K562 (cell line): ENCODE results near the gene TMCC2. TPM values are rescaled to one million over a fixed set of nuclear protein-coding genes. Genes with fewer than 3 reads are reported as not detected.

ENCODE experiments used
- ATAC-seq: fragments of 200-7000 bp; cut with Tn5 transposase; 3 replicates; pipeline ENCODE4 v1.9.1; 2020; ENCODE audit warnings: moderate library complexity
- BruUV-seq: library from RNA; stranded (reverse); fragments of 400-500 nt; replicated peaks from 2 replicates; lab custom pipeline; 2021; lab: Mats Ljungman, UMichigan
- CTCF ChIA-PET: fragments of 300-600 bp; formaldehyde crosslinking; extraction: SDS; loops from one replicate; lab custom pipeline; 2021; ENCODE audit warnings: low intra/inter-chr PET ratio; lab: Yijun Ruan, JAX
- POLR2A ChIA-PET: fragments of 300-600, 350-650 bp; sonication (Branson Sonifier 250); formaldehyde crosslinking; extraction: SDS; loops from one replicate; lab custom pipeline; 2021; ENCODE audit warnings: antibody characterized with exemption, inconsistent platforms; lab: Yijun Ruan, JAX
- DNase-seq, 4 experiments: peaks; one replicate each; pipeline versions ENCODE4 v3.0.0 to v3.0.0-alpha.2; 2011 to 2018; ENCODE audit warnings: low spot score in 3 of 4, mixed read lengths in 3 of 4; ENCODE audit errors: extremely low read depth in 1 of 4
- FAIRE-seq: peaks from 2 replicates; lab custom pipeline; 2011; peaks lifted over from hg19 to GRCh38; lab: Jason Lieb, UNC
- H2AFZ ChIP-seq: 2 replicates; pipeline ENCODE4 v1.6.0; 2011; ENCODE audit warnings: low read depth, low read length, control low read depth, inconsistent platforms
- H3K27ac ChIP-seq: fragments of 200-600 bp; 3 replicates; pipeline ENCODE4 v1.8.0; 2011; ENCODE audit warnings: low read depth, mild to moderate bottlenecking, control low read depth, inconsistent platforms, low read length, moderate library complexity, mixed read lengths; ENCODE audit errors: extremely low read depth
- H3K27me3 ChIP-seq, 2 experiments: fragments of 300-600 bp in 1 of 2; 2 replicates in 1 of 2; 3 replicates in 1 of 2; pipeline versions ENCODE4 v1.6.0 to v1.8.0; 2011; ENCODE audit warnings: inconsistent platforms in 2 of 2, low read length in 2 of 2, mild to moderate bottlenecking in 1 of 2, mixed read lengths in 1 of 2, moderate library complexity in 1 of 2; ENCODE audit not compliant: control insufficient read depth in 2 of 2, insufficient read depth in 2 of 2
- H3K36me3 ChIP-seq: fragments of 300-600 bp; 3 replicates; pipeline ENCODE4 v1.8.0; 2011; ENCODE audit warnings: mild to moderate bottlenecking, low read length, inconsistent platforms; ENCODE audit not compliant: control insufficient read depth, insufficient read depth
- H3K4me1 ChIP-seq, 2 experiments: fragments of 200-600 bp in 1 of 2; replicated peaks in 1 of 2; 2 replicates in 1 of 2; 3 replicates in 1 of 2; pipeline versions ENCODE4 v1.5.1 to v1.8.0; 2011; ENCODE audit warnings: inconsistent platforms in 2 of 2, low read length in 2 of 2, mild to moderate bottlenecking in 1 of 2, mixed read lengths in 1 of 2, moderate library complexity in 1 of 2; ENCODE audit not compliant: control insufficient read depth in 2 of 2, insufficient read depth in 2 of 2
- H3K4me2 ChIP-seq: 2 replicates; pipeline ENCODE4 v1.6.1; 2011; ENCODE audit warnings: low read length, control low read depth, inconsistent platforms, mixed read lengths; ENCODE audit not compliant: insufficient read depth
- H3K4me3 ChIP-seq: fragments of 200-600 bp; sonication (generic), shearing (Covaris generic); 2 replicates; pipeline ENCODE4 v1.5.1; 2016; ENCODE audit warnings: control low read depth, inconsistent platforms
- H3K79me2 ChIP-seq: fragments of 200-600 bp; 3 replicates; pipeline ENCODE4 v1.8.0; 2011; ENCODE audit warnings: low read length, inconsistent platforms; ENCODE audit not compliant: control insufficient read depth, insufficient read depth
- H3K9ac ChIP-seq, 2 experiments: 2 replicates each; pipeline versions ENCODE4 v1.6.0 to v1.6.1; 2011; ENCODE audit warnings: low read depth in 2 of 2, low read length in 2 of 2, control low read depth in 1 of 2, inconsistent platforms in 1 of 2, mild to moderate bottlenecking in 1 of 2, mixed read lengths in 1 of 2; ENCODE audit not compliant: insufficient read depth in 1 of 2
- H3K9me1 ChIP-seq: one replicate; pipeline ENCODE4 v1.6.0; 2011; ENCODE audit warnings: inconsistent platforms, mild to moderate bottlenecking, low read length, moderate library complexity; ENCODE audit not compliant: control insufficient read depth, insufficient read depth
- H3K9me3 ChIP-seq: replicated peaks from 2 replicates; pipeline ENCODE4 v1.5.1; 2011; ENCODE audit warnings: low read depth, low read length, inconsistent platforms; ENCODE audit not compliant: control insufficient read depth, insufficient read depth
- H4K20me1 ChIP-seq: replicated peaks from 2 replicates; pipeline ENCODE4 v1.6.1; 2011; ENCODE audit warnings: low read length, inconsistent platforms, mixed read lengths; ENCODE audit not compliant: control insufficient read depth, insufficient read depth
- BCOR ChIP-seq: fragments of 450-650 bp; IDR thresholded peaks from 2 replicates; pipeline ENCODE4 v1.6.1; 2016
- ERF ChIP-seq: fragments of 450-650 bp; formaldehyde crosslinking; IDR thresholded peaks from 2 replicates; pipeline ENCODE4 v1.4.0; 2020; ENCODE audit warnings: mild to moderate bottlenecking, mixed read lengths
- ETV5 ChIP-seq: sonication (generic); formaldehyde crosslinking; IDR thresholded peaks from 2 replicates; pipeline ENCODE4 v1.4.0; 2020; ENCODE audit warnings: low read depth, mild to moderate bottlenecking, missing genetic modification reagents
- FOSL1 ChIP-seq: fragments of 200-800 bp; sonication (Bioruptor generic); conservative IDR thresholded peaks from 2 replicates; pipeline ENCODE4 v1.6.1; 2016; ENCODE audit warnings: missing genetic modification characterization, missing compliant biosample characterization
- FOXJ2 ChIP-seq: fragments of 200-800 bp; sonication (Bioruptor generic); IDR thresholded peaks from 2 replicates; pipeline ENCODE4 v1.6.1; 2016; ENCODE audit warnings: missing genetic modification characterization, missing compliant biosample characterization
- GMEB1 ChIP-seq: fragments of 250-450 bp; sonication (Bioruptor Pico); IDR thresholded peaks from 2 replicates; pipeline ENCODE4 v1.4.0; 2020; ENCODE audit warnings: mild to moderate bottlenecking
- HDGF ChIP-seq: fragments of 450-650 bp; IDR thresholded peaks from 2 replicates; pipeline ENCODE4 v1.6.1; 2016
- NCOA2 ChIP-seq, 2 experiments: fragments of 450-650 bp; IDR thresholded peaks; 2 replicates each; pipeline ENCODE4 v1.6.1; 2018; ENCODE audit warnings: mild to moderate bottlenecking in 2 of 2, moderate library complexity in 1 of 2; ENCODE audit not compliant: partially characterized antibody in 2 of 2
- PHF8 ChIP-seq: fragments of 200-600 bp; sonication (generic); IDR thresholded peaks from 2 replicates; pipeline ENCODE4 v1.6.1; 2012; ENCODE audit warnings: mixed run types, mild to moderate bottlenecking, inconsistent platforms, low read length, moderate library complexity, borderline replicate concordance
- TCFL5 ChIP-seq: fragments of 250-450 bp; sonication (Bioruptor Pico); conservative IDR thresholded peaks from 2 replicates; pipeline ENCODE4 v1.6.1; 2021; ENCODE audit warnings: mild to moderate bottlenecking, moderate library complexity, matching md5 sums
- WHSC1 ChIP-seq: IDR thresholded peaks from one replicate; pipeline ENCODE4 v1.6.1; 2012; ENCODE audit warnings: low read length, control low read depth, inconsistent platforms
- YY1 ChIP-seq, 3 experiments: IDR thresholded peaks; 2 replicates each; pipeline ENCODE4 v1.6.1; 2011; ENCODE audit warnings: low read length in 2 of 3, mild to moderate bottlenecking in 2 of 3, moderate library complexity in 2 of 3, borderline replicate concordance in 1 of 3, control low read depth in 1 of 3, low read depth in 1 of 3; ENCODE audit not compliant: insufficient read depth in 3 of 3, insufficient replicate concordance in 2 of 3, control insufficient read depth in 1 of 3, insufficient read length in 1 of 3; ENCODE audit errors: extremely low read depth in 1 of 3
- ZNF274 ChIP-seq: IDR thresholded peaks from 2 replicates; pipeline ENCODE4 v1.6.1; 2011; ENCODE audit warnings: low read depth, mild to moderate bottlenecking, low read length, moderate library complexity, borderline replicate concordance
- ZNF408 ChIP-seq: fragments of 250-450 bp; sonication (Bioruptor Pico); IDR thresholded peaks from 2 replicates; pipeline ENCODE4 v1.4.0; 2020; ENCODE audit warnings: low read depth, mild to moderate bottlenecking, moderate library complexity
- ZNF668 ChIP-seq: fragments of 250-450 bp; sonication (Bioruptor Pico); IDR thresholded peaks from 2 replicates; pipeline ENCODE4 v1.8.0; 2022; ENCODE audit warnings: mild to moderate bottlenecking, inconsistent platforms
- ZNF830 ChIP-seq: fragments of 250-450 bp; sonication (Bioruptor Pico); IDR thresholded peaks from 2 replicates; pipeline ENCODE4 v1.5.0; 2021; ENCODE audit warnings: mild to moderate bottlenecking
- WGBS: fragments of 100-300 bp; shearing (Covaris generic); methylation state at CpG from one replicate; pipeline ENCODE4 v1.1.6; 2016; ENCODE audit warnings: low coverage, mixed read lengths; ENCODE audit not compliant: insufficient coverage; ENCODE audit errors: missing lambda C conversion rate; 5-methylcytosine and 5-hydroxymethylcytosine counted together
- in situ Hi-C: fragments of 300-500 bp; cut with MboI; formaldehyde crosslinking; loops from 4 replicates; pipeline ENCODE4 v1.15.0; 2018; ENCODE audit warnings: inconsistent platforms, mixed read lengths
- intact Hi-C: fragments of 100-400 bp; cut with micrococcal nuclease; formaldehyde crosslinking; loops from 2 replicates; pipeline ENCODE4 v1.14.2; 2022
- polyA plus RNA-seq, 8 experiments: library from polyadenylated mRNA; depleted of rRNA in 4 of 8; stranded (reverse) in 5 of 8; unstranded in 3 of 8; fragments of >200 nt; fragmentation: Nextera tagmentation in 2 of 8; fragmentation: Illumina TruSeq in 1 of 8; extraction: Ambion mirVana in 2 of 8; extraction: Trizol in 1 of 8; gene quantifications; 2 replicates each; pipeline versions ENCODE4 v1.2.1 to v1.2.3, GENCODE V29; 2011 to 2014; ENCODE audit warnings: inconsistent platforms in 1 of 8, missing spikeins in 1 of 8
- total RNA-seq, 7 experiments: library from RNA; depleted of rRNA in 6 of 7; stranded (reverse); fragments of >200 nt in 6 of 7; fragmentation: Illumina TruSeq in 2 of 7; extraction: Trizol in 2 of 7; gene quantifications; 2 replicates each; pipeline versions ENCODE4 v1.2.1 to v1.2.3, GENCODE V29; 2011 to 2021; ENCODE audit warnings: low replicate concordance in 1 of 7
- TF ChIP-seq, protein P1 (sequence below): fragments of 250-450 bp; sonication (Bioruptor Pico); IDR thresholded peaks from 2 replicates; pipeline ENCODE4 v1.9.0; 2021; ENCODE audit warnings: mild to moderate bottlenecking, inconsistent platforms

TMCC2 gene
- total and polyA plus RNA-seq, 9 of the 15 experiments (the other 6 are each of a cell fraction or from before 2014, with no cell fraction given), result 0.06 to 1.8 (median 0.98) TPM

DNA sequence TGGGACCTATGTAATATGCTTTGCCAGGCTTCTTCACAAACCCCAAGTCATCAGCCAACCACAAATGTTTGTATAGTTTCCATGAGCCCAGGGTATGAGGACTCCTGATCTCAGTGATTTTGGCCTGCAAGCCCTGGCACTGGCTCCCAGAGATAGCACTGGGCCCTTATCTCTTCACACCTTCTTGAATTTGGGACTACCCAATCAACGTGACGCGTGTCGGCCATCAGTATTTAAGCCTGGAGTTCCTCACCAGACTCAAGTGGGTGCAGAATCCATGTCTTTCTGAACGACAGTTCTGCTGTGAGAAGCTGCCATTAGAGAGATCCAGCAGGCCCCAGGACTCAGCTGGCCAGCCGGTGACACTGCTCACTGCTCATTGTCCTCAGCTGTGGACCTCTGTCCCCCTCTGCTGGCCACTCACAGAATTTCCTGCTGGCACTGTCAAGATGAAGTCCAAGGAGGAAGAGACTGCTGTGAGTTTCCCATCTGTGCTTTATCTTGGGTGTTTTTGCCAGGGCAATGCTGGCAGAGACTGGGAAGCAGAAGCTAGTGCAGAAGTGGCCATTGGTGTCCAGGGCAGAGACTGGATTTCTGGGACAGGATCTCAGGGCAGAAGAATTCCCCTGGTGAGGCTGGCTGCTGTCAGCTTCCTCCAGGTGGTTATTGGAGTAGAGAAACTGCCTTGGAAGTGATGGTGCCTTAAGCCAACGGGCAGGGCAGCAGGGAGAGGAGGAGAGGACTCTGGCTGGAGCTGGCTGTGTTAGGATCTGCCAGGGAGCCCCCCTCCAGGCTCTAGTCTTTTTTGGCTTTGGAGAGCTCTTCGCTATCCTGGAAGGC is 28.4 kb downstream of the TMCC2 start:
- peak; percentile 98 for FAIRE-seq
- peak; percentile 94 for ATAC-seq
- Histone ChIP-seq H3K9me1 (no peaks in the 10 kb centered on the region), H3K27ac (no peak overlapping the region), H3K4me1 (peaks cover 12 to 27% of the 10 kb centered on the region in 2 experiments), H3K9me3 (no peaks in the 10 kb centered on the region), H3K9ac (peak overlapping the region in 1 of 2 experiments; percentile 32; a peak in 1 of 4 replicates), H3K79me2 (no peaks in the 10 kb centered on the region), H3K27me3 (peaks cover 0 to 4% of the 10 kb centered on the region in 2 experiments; a peak in 1 of 5 replicates), H3K36me3 (no peaks in the 10 kb centered on the region), H3K4me3 (no peak overlapping the region), H3K4me2 (peak overlapping the region; percentile 20; the same call in 1 of the 2 replicates), H4K20me1 (peaks cover 3% of the 10 kb centered on the region; the same call in 1 of the 2 replicates), H2AFZ (no peak overlapping the region)
- peak; percentile 87 to 91 (median 90) for DNase-seq
- BruUV-seq, result no TSS peak
- POLR2A ChIA-PET, result interaction anchor here (0.7 to 3.2 kb wide), 20 partner anchors 9 to 422 kb away, joined by 3 to 21 read pairs (median 4); partner anchors contain the start of gene RBBP5
- CTCF ChIA-PET, result interaction anchor here (0.6 to 2.3 kb wide), 9 partner anchors 27 to 449 kb away, joined by 3 to 21 read pairs (median 7); partner anchors contain the start of gene TMCC2
- intact Hi-C loops (loop anchor here (1.0 to 5.0 kb wide), 5 partner anchors 27 to 267 kb away; no protein-coding TSS in a partner anchor), in situ Hi-C loops (loop anchor here (5.0 kb wide), 1 partner anchor 279 kb away; no protein-coding TSS in a partner anchor)
- 14% methylated on average over 8 of the region's 8 CpGs for WGBS
- TF ChIP-seq BCOR, result peak; percentile 63
- peak in 1 of 3 experiments; percentile 32 for TF ChIP-seq YY1 (IDR thresholded peaks at IDR 0.05; ENCODE audit: borderline replicate concordance in 1 of 3, control insufficient read depth in 1 of 3, extremely low read depth in 1 of 3, insufficient read depth in 3 of 3, insufficient read length in 1 of 3, insufficient replicate concordance in 2 of 3, low read depth in 1 of 3, low read length in 2 of 3)
- peak; percentile 82; the same call in 1 of the 2 replicates for TF ChIP-seq ETV5 (CRISPR knock-in tag)
- TF ChIP-seq ZNF274, result no peak
- TF ChIP-seq ZNF830 (CRISPR knock-in tag), result no peak
- peak; percentile 93 for TF ChIP-seq FOXJ2 (tag)
- TF ChIP-seq ZNF668 (CRISPR knock-in tag), result peak; percentile 27; the same call in 1 of the 2 replicates
- TF ChIP-seq WHSC1, result no peak
- TF ChIP-seq, protein P1, sequence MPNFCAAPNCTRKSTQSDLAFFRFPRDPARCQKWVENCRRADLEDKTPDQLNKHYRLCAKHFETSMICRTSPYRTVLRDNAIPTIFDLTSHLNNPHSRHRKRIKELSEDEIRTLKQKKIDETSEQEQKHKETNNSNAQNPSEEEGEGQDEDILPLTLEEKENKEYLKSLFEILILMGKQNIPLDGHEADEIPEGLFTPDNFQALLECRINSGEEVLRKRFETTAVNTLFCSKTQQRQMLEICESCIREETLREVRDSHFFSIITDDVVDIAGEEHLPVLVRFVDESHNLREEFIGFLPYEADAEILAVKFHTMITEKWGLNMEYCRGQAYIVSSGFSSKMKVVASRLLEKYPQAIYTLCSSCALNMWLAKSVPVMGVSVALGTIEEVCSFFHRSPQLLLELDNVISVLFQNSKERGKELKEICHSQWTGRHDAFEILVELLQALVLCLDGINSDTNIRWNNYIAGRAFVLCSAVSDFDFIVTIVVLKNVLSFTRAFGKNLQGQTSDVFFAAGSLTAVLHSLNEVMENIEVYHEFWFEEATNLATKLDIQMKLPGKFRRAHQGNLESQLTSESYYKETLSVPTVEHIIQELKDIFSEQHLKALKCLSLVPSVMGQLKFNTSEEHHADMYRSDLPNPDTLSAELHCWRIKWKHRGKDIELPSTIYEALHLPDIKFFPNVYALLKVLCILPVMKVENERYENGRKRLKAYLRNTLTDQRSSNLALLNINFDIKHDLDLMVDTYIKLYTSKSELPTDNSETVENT, result no peak
- peak; percentile 84 for TF ChIP-seq FOSL1 (tag)
- TF ChIP-seq HDGF, result no peak; the same call in 1 of the 2 replicates
- TF ChIP-seq TCFL5, result no peak
- TF ChIP-seq PHF8, result no peak
- no peak for TF ChIP-seq NCOA2 (IDR thresholded peaks at IDR 0.05; ENCODE audit: partially characterized antibody in 2 of 2)
- TF ChIP-seq ZNF408 (CRISPR knock-in tag), result no peak
- TF ChIP-seq ERF (CRISPR knock-in tag), result no peak; the same call in none of the 2 replicates
- peak; percentile 13; the same call in 1 of the 2 replicates for TF ChIP-seq GMEB1 (CRISPR knock-in tag)
